GM18505 (cell line): ENCODE data around the gene CHD6.
"Not testable (repeated sequence)": the region's sequence is repeated elsewhere in the genome, so short reads cannot be mapped to it uniquely, and the experiment has no call there.

ENCODE experiments used
- ATAC-seq: cut with Tn5 transposase; IDR thresholded peaks from one replicate; pipeline ENCODE4 v1.9.1; 2021; ENCODE audit not compliant: unreplicated experiment
- POLR2A ChIP-seq: IDR thresholded peaks from 4 replicates; pipeline ENCODE4 v1.6.1; 2011; ENCODE audit warnings: borderline replicate concordance; ENCODE audit not compliant: insufficient read depth, insufficient read length; ENCODE audit errors: extremely low read depth

The CHD6 gene

DNA sequence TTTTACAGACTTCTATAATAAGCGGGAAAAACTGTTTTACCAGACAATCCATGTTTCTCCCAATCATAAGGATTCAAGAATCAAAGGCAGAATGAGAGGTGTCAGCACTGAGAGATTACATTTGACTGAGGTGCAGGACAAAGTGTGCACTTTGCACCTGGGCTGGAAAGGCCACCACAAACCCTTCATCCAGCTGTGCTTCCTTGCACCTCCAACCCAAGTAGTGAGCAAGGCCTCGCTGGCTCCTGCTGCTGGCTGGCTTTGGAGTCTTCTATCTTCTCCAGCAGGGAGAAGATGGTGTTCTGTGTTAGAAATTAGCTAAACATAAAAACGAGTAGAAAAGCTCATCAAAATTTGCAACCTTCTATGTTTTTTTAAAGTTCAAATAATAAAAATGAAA is 77.7 kb downstream of the CHD6 start:
- no peak for ATAC-seq
- no peak for TF ChIP-seq POLR2A

DNA sequence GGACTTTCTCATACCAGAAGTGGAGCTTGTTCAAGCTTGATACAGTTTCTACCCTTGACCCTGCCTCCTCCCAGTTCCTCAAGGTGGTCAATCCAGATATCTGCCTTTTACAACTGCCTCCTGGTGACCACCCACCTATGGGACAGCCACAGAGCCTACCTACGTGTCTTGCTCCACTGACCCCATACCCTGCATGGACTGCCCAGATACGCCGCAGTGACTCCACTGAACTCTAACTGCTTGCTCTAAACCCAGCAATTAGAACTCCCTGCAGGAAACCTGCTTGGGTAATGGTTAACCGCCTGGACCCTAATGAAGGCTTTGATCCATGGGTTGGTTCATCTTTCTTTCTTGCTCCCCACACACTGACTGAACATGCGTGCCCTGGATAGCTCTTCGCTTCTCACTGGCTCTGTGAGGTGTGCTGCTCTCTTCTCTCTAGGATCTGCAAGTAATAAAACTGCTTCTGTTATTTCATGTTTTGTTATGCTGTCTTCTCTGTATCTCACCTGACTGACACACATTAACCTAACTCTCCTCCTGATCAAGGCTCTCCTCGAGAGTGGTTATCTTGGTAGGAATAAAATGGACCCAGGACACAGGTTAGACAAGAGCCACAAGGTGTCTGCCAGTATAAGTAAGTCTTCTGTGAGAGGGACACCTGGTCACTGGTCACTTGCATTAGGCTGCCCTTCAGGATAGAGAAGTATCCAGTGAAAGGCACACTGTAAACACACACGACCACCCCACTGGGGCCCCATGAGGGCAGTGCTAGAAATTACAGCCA is 79.2 kb downstream of the CHD6 start:
- TF ChIP-seq POLR2A: no peak
- no peak for ATAC-seq

DNA sequence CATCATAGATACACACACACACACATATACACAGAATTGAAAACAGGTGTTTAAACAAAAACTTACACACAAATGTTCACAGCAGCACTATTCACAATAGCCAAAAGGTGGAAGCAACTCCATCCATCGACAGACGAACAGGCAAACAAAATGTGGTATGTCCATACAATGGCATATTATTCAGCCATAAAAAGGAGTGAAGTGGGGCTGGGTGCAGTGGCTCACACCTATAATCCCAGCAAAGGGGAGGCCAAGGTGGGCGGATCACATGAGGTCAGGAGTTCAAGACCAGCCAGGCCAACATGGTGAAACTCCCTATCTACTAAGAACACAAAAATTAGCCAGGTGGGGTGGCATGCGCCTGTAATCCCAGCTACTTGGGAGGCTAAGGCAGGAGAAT is 80.3 kb downstream of the CHD6 start:
- TF ChIP-seq POLR2A: no peak
- no peak for ATAC-seq

DNA sequence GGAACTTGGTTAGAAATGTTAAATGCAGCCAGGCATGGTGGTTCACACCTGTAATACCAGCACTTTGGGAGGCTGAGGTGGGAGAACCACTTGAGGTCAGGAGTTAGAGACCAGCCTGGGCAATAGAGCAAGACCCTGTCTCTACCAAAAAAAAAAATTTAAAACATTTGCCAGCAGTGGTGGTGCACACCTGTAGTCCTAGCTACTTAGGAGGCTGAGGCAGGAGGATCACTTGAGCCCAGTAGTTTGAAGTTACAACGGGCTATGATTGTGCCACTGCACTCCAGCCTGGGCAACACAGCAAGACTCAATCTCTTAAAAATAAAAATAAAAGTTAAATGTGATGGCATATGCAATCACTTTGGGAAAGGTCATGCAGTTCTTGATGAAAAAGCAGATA is 82.6 kb downstream of the CHD6 start:
- not testable (repeated sequence) for ATAC-seq

GRCh38 chr20:41534842-41535241 is 83.3 kb downstream of the CHD6 start:
- no peak for ATAC-seq
- no peak for TF ChIP-seq POLR2A

DNA sequence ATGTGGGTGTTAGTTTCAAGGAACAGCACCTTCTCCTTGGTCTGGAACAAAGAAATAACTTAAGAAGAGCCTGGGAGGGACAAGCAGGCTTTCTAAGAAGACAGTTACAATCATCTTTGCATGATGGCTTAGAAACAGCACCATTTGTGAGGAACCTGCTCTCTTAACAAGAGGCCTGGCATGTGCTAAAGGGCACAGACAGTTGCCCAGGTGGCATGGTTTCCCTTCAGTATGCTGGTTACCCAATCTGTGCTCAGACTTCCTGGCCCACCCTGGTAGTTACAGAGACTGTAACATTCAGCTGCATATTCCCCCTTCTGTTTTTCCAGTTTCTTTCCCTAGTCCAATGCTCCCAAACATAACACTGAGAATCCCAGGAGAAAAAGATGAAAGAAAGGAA is 84.0 kb downstream of the CHD6 start:
- no peak for ATAC-seq
- TF ChIP-seq POLR2A: no peak

DNA sequence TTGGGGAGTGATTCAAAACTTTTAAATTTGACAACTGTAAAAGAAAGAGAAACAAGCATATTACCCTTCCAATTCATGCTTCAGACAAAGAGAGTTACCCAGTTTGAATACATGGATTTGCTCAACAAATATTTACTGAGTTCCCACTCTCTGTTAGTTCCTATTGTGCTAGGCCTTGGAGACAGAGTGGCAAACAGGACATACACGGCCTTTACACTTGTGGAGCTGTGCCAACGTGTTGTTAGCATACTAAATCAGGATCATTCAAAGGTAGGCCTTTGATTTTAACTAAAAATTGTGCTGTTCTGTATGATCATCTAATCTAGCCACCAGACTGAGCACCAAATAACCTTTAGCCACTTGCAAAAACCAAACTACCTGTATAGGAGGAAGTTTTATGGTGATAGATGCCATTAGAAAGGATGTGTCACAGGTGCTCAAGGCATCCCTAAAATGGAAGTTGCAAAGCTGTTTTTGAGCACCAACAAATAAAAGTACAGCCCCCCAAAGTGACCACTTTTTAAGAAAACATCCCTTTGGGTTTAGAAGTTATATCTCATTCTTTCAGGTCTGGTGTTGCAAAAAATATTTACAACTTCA is 84.5 kb downstream of the CHD6 start:
- no peak for TF ChIP-seq POLR2A
- ATAC-seq: no peak

GRCh38 chr20:41532935-41533334 is 85.2 kb downstream of the CHD6 start:
- TF ChIP-seq POLR2A: no peak
- no peak for ATAC-seq

DNA sequence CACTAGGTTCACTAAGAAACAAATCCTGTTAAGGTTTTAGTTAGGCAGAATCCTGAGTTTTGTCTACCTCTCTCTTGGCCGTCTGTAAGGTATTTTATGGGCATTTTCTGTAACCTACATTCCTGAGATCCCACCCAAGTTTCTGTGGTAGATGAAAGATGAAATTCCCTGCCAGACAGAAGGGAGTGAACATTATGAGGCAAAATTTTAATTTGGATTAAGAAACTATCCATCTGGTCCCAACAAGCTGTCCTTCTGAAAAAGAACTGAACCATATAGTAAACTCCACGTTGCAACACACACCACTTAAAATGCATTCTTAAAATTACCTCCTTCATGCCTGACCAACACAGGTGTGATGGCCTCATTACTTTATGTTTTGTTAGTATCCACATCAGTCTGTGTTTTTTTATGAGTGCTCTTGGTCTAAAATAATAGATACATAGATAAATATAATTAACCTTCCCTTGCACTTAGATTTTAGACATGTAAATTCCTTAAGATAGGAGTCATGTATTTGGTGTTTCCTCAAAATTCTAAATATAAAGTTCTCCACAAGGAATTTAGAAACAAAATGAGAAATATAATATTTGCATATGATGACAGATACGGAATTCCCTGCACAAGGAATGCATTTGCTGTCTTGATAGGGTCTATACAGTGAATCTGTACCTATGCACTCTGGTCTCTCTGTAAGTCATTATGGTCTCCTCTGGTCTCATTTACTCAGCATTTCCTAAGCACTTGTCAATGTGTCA is 86.5 kb downstream of the CHD6 start:
- no peak for TF ChIP-seq POLR2A
- no peak for ATAC-seq

GRCh38 chr20:41530923-41531322 is 87.3 kb downstream of the CHD6 start:
- ATAC-seq: no peak
- no peak for TF ChIP-seq POLR2A

DNA sequence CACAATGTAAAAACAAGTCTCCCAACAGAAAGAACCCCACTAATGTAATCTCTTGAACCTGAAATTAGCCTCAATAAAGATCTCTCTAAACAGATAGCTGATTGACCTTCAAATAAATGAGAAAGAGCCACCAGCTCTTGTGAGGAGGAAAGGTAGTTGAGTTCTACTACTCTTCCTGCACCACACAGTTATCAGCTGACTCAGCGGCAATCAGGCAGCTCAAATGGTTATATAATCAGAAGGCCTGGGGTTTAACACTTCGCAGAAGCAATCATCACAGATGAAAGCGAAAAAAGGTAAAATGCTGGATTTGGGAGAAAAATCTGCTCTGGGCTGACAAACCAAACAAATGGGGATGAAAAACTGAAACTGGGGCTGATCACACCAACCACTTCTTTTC is 91.8 kb downstream of the CHD6 start:
- no peak for ATAC-seq
- TF ChIP-seq POLR2A: no peak

DNA sequence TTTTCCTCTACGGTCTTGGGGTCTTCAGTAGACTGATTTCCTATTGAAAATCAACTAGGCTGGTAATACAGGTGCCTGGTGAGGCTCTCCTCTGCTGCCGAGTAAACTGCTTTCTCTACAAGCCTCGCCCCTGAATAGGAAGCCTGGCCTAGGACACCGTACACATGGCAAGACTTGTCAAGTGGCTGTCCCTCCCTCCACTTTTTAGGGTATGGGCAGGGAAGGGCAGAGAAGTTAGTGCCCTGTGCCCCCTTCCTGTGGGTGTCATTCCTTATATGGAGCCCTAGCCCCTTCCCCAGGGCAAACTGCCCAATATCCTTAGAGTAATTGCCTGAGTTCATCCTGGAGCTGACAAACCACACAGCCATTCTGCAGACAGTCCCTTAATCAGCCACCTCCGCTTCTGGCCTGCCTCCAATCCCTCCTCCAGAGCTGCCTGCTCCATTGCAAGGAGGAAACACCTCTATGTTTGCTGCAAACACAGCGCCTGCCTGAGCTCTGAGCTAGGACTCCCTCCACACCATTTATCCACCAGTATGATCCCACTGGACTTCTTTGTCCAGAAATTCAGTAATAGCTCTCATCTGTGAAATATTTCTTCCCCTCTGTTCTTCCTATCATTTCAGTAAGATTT is 93.1 kb downstream of the CHD6 start:
- no peak for TF ChIP-seq POLR2A
- ATAC-seq: no peak

DNA sequence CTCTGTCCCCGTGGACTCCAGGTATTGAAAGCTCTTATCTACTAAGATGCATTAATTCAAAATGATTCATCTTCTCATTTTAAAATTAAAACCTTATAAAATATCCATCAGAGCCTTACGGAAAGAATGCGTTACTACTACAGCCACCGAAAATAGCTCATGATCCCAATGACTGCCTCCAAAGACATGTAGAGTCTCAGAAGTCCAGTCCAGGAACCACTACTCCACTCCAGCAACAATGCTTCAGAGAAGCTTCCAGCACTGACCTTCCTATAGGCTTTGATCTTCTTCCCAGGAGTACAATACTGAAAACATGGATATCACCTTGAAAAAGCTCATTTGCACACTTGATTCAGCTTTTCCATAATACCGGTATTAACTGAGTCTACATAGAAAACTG is 94.3 kb downstream of the CHD6 start:
- no peak for ATAC-seq
- TF ChIP-seq POLR2A: no peak
